Ishikawa (cell line): Measurements from ENCODE around the gene RGS6.

Experiments used
- CEBPB ChIP-seq: IDR thresholded peaks from 2 replicates; pipeline ENCODE4 v1.6.1; 2012
- CREB1 ChIP-seq: IDR thresholded peaks from 2 replicates; pipeline ENCODE4 v1.6.1; 2012; ENCODE audit warnings: low read depth
- EGR1 ChIP-seq: IDR thresholded peaks from 2 replicates; pipeline ENCODE4 v1.6.1; 2012
- EP300 ChIP-seq: IDR thresholded peaks from 2 replicates; pipeline ENCODE4 v1.6.1; 2012; ENCODE audit warnings: borderline replicate concordance
- FOXM1 ChIP-seq: IDR thresholded peaks from 2 replicates; pipeline ENCODE4 v1.6.1; 2012; ENCODE audit warnings: low read depth, borderline replicate concordance
- MAX ChIP-seq: IDR thresholded peaks from 2 replicates; pipeline ENCODE4 v1.6.1; 2012
- NFIC ChIP-seq: IDR thresholded peaks from 2 replicates; pipeline ENCODE4 v1.6.1; 2012
- RAD21 ChIP-seq: IDR thresholded peaks from 2 replicates; pipeline ENCODE4 v1.6.1; 2012; ENCODE audit warnings: low read depth
- REST ChIP-seq: IDR thresholded peaks from 2 replicates; pipeline ENCODE4 v1.6.1; 2012; ENCODE audit warnings: low read depth, mild to moderate bottlenecking
- TAF1 ChIP-seq: IDR thresholded peaks from 2 replicates; pipeline ENCODE4 v1.6.1; 2012; ENCODE audit warnings: low read depth, mild to moderate bottlenecking
- TCF12 ChIP-seq: IDR thresholded peaks from 2 replicates; pipeline ENCODE4 v1.6.1; 2012; ENCODE audit warnings: low read depth
- TEAD4 ChIP-seq: IDR thresholded peaks from 2 replicates; pipeline ENCODE4 v1.6.1; 2012
- USF1 ChIP-seq: IDR thresholded peaks from 2 replicates; pipeline ENCODE4 v1.6.1; 2012
- YY1 ChIP-seq: IDR thresholded peaks from 2 replicates; pipeline ENCODE4 v1.6.1; 2012; ENCODE audit warnings: low read depth
- ZBTB7A ChIP-seq: IDR thresholded peaks from 2 replicates; pipeline ENCODE4 v1.6.1; 2012; ENCODE audit warnings: low read depth

The RGS6 gene

GRCh38 chr14:72010474-72010873 is 78.2 kb downstream of the RGS6 start:
- TF ChIP-seq NFIC (no peak), RAD21 (no peak), USF1 (no peak), CEBPB (no peak), FOXM1 (no peak), REST (no peak), ZBTB7A (no peak), TEAD4 (no peak), TCF12 (no peak), CREB1 (no peak), EGR1 (no peak), EP300 (no peak), YY1 (no peak), MAX (no peak), TAF1 (no peak)

- no peak for TF ChIP-seq CREB1
- TF ChIP-seq TCF12, result no peak
- no peak for TF ChIP-seq RAD21
- TF ChIP-seq TEAD4, result no peak
- no peak for TF ChIP-seq ZBTB7A
- no peak for TF ChIP-seq USF1
- no peak for TF ChIP-seq EP300
- TF ChIP-seq TAF1, result no peak
- no peak for TF ChIP-seq MAX
- no peak for TF ChIP-seq REST
- TF ChIP-seq FOXM1, result no peak
- no peak for TF ChIP-seq YY1
- no peak for TF ChIP-seq NFIC
- TF ChIP-seq EGR1, result no peak
- no peak for TF ChIP-seq CEBPB
Measured at GRCh38 chr14:72013721-72014345, 81.6 kb downstream of the RGS6 start.

- TF ChIP-seq CEBPB (no peak), TEAD4 (no peak), CREB1 (no peak), REST (no peak), ZBTB7A (no peak), FOXM1 (no peak), EGR1 (no peak), TAF1 (no peak), TCF12 (no peak), USF1 (no peak), YY1 (no peak), RAD21 (no peak), NFIC (no peak)
Measured at GRCh38 chr14:72014486-72014885, 82.3 kb downstream of the RGS6 start.

GRCh38 chr14:72017290-72017689 is 85.1 kb downstream of the RGS6 start:
- TF ChIP-seq EP300 (no peak), EGR1 (no peak), CEBPB (no peak), MAX (no peak), USF1 (no peak), TEAD4 (no peak), RAD21 (no peak), REST (no peak), TAF1 (no peak), FOXM1 (no peak)
